Prostate gland (tissue), 2 donors: ENCODE results near the gene FAM171A2. TPM values are rescaled to one million over a fixed set of nuclear protein-coding genes. Genes with fewer than 3 reads are reported as not detected.

Experiments
- DNase-seq: peaks from one replicate; pipeline ENCODE4 v3.0.0-alpha.2; 2019; ENCODE audit warnings: low spot score
- H3K27ac ChIP-seq, 2 donors: fragments of 200-600 bp; sonication (generic); 2 replicates each; pipeline ENCODE4 v1.5.1; 2017 to 2019
- H3K27me3 ChIP-seq: fragments of 200-600 bp; sonication (generic); replicated peaks from 2 replicates; pipeline ENCODE4 v1.5.1; 2019; ENCODE audit not compliant: insufficient read depth
- H3K36me3 ChIP-seq, 2 donors: fragments of 200-600 bp; sonication (generic); 1 replicate in 1 of 2; 2 replicates in 1 of 2; pipeline versions ENCODE4 v1.5.1 to v1.8.1; 2017 to 2019
- H3K4me1 ChIP-seq: fragments of 200-600 bp; sonication (generic); replicated peaks from 2 replicates; pipeline ENCODE4 v1.5.1; 2019
- H3K4me3 ChIP-seq, 2 donors: fragments of 200-600 bp; sonication (generic); 2 replicates each; pipeline ENCODE4 v1.5.1; 2017 to 2019
- H3K9me3 ChIP-seq: fragments of 200-600 bp; sonication (generic); 2 replicates; pipeline ENCODE4 v1.5.1; 2017
- POLR2A ChIP-seq: fragments of 450-650 bp; IDR thresholded peaks from one replicate; pipeline ENCODE4 v1.6.1; 2016; ENCODE audit warnings: antibody characterized with exemption, mild to moderate bottlenecking
- POLR2AphosphoS5 ChIP-seq: sonication (generic); formaldehyde crosslinking; IDR thresholded peaks from one replicate; pipeline ENCODE4 v1.6.1; 2017; ENCODE audit warnings: antibody characterized with exemption
- WGBS: methylation state at CpG from one replicate; pipeline ENCODE4 v1.1.5; 2018; 5-methylcytosine and 5-hydroxymethylcytosine counted together
- intact Hi-C: fragments of 100-400 bp; cut with DNase I; formaldehyde crosslinking; loops from one replicate; pipeline ENCODE4 v1.14.2; 2022
- total RNA-seq, 2 donors: library from RNA; depleted of rRNA; stranded (reverse); fragments of >200 nt; gene quantifications; one replicate each; pipeline ENCODE4 v1.1.0, GENCODE V29; 2016
- TF ChIP-seq, protein P1 (sequence below), 4 experiments: fragments of 200-600 bp in 2 of 4; fragments of 450-650 bp in 2 of 4; sonication (generic) in 2 of 4; IDR thresholded peaks; 1 replicate in 3 of 4; 2 replicates in 1 of 4; pipeline ENCODE4 v1.5.1; 2016 to 2019; ENCODE audit warnings: antibody characterized with exemption in 4 of 4, mild to moderate bottlenecking in 2 of 4, moderate library complexity in 2 of 4

FAM171A2 gene
- total RNA-seq, 2 donors from 2014 or later: 1.8 to 6.1 TPM

GRCh38 chr17:44324571-44325275, 38.9 kb downstream of the FAM171A2 start, which contains the start of gene SLC25A39:
TSS of gene SLC25A39 (minus strand) at chr17:44324823. CDS start at chr17:44323562, 1,261 bp downstream.
- under 1% methylated on average over 73 of the region's 85 CpGs for WGBS
- H3K36me3 ChIP-seq: peaks cover 8 to 17% of the 10 kb centered on the region in 2 donors
- H3K4me1 ChIP-seq: peaks cover 6% of the 10 kb centered on the region
- H3K4me3 ChIP-seq: peak within 1 kb of the TSS; percentile 98 to 99
- intact Hi-C loops: loop anchor here (2.0 kb wide), 1 partner anchor 20 kb away; the partner anchor contains the start of gene GRN
- TF ChIP-seq POLR2AphosphoS5 (peak; percentile 69), POLR2A (peak; percentile 62)
- TF ChIP-seq, protein P1, sequence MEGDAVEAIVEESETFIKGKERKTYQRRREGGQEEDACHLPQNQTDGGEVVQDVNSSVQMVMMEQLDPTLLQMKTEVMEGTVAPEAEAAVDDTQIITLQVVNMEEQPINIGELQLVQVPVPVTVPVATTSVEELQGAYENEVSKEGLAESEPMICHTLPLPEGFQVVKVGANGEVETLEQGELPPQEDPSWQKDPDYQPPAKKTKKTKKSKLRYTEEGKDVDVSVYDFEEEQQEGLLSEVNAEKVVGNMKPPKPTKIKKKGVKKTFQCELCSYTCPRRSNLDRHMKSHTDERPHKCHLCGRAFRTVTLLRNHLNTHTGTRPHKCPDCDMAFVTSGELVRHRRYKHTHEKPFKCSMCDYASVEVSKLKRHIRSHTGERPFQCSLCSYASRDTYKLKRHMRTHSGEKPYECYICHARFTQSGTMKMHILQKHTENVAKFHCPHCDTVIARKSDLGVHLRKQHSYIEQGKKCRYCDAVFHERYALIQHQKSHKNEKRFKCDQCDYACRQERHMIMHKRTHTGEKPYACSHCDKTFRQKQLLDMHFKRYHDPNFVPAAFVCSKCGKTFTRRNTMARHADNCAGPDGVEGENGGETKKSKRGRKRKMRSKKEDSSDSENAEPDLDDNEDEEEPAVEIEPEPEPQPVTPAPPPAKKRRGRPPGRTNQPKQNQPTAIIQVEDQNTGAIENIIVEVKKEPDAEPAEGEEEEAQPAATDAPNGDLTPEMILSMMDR (IDR thresholded peaks at IDR 0.05): peak in 2 of 4 experiments; percentile 32 to 40
- DNase-seq: peak; percentile 92
- no peaks in the 10 kb centered on the region for H3K27me3 ChIP-seq
- H3K9me3 ChIP-seq: no peaks in the 10 kb centered on the region
- peak within 1 kb of the TSS; percentile 92 to 93 for H3K27ac ChIP-seq

DNA sequence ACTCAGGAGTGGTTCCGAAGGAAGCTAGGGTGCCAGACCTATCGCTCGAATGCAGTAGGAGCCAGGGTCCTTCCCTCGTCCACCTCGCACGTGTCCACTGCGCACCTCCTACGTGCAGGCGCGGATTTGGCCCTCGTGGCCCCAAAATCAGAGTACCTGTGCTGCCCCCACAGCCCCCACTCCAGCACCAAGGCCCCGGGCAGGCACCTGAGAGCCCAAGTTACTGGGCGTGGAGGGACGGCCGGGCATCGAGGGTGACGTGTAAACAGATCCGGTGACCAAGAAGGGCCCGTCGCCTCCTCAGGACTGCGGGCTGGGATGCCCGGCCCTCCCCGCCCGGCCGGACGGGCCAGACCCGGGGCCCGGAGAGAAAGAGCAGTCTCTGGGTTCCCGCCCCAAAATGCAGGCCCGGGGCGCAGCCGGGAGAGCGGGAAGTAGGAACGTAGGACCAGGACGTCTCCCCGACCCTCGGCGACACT, 39.5 kb downstream of the FAM171A2 start:
- Histone ChIP-seq H3K4me3 (peak overlapping the region; percentile 98 to 99), H3K27me3 (no peaks in the 10 kb centered on the region), H3K4me1 (peaks cover 6% of the 10 kb centered on the region), H3K27ac (peak overlapping the region; percentile 92 to 93), H3K36me3 (peaks cover 8 to 21% of the 10 kb centered on the region in 2 donors), H3K9me3 (no peaks in the 10 kb centered on the region)
- no peak for DNase-seq
- under 1% methylated on average over 26 of the region's 38 CpGs for WGBS
- TF ChIP-seq, protein P1 (IDR thresholded peaks at IDR 0.05): no peak
- TF ChIP-seq POLR2AphosphoS5: no peak
- TF ChIP-seq POLR2A: no peak
- intact Hi-C loops: loop anchor here (2.0 kb wide), 1 partner anchor 21 kb away; the partner anchor contains the start of gene GRN

DNA sequence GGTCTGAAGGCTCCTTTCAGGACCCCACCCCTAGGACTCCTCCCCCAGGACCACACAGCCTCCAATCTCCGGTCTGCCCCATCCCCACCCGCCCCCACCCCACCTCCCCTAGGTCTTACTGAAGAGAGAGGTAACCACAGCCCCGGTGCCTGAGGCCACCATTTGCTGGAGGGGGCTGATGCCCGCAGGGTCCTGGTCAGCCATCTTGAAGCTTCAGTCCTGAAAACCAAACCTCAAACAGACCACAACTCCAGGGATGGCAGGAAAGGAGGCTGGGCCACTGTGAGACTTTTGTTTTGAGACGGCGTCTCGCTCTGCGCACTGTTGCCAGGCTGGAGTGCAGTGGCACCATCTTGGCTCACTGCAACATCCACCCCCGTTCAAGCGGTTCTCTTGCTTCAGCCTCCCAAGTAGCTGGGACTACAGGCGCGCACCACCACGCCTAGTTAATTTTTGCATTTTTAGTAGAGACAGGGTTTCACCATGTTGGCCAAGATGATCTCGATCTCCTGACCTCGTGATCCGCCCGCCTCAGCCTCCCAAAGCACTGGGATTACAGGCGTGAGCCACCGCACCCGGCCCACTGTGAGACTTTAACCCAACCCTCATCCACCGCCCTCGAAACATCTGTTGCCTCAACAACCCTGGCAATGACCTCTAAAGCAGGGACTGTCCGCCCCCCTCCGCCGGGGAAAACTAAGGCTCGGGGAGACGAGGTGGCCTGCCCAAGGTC, 40.1 kb downstream of the FAM171A2 start:
- 67% methylated on average over 27 of the region's 27 CpGs for whole genome bisulfite sequencing
- intact Hi-C loops: loop anchor here (2.0 kb wide), 1 partner anchor 21 kb away; the partner anchor contains the start of gene GRN

GRCh38 chr17:44322236-44322895, 41.3 kb downstream of the FAM171A2 start:
- Histone ChIP-seq H3K4me1 (peaks cover 6% of the 10 kb centered on the region), H3K36me3 (peaks cover 8 to 21% of the 10 kb centered on the region in 2 donors), H3K4me3 (no peak overlapping the region), H3K27me3 (no peaks in the 10 kb centered on the region), H3K9me3 (no peaks in the 10 kb centered on the region), H3K27ac (no peak overlapping the region)
- no peak for DNase-seq
- intact Hi-C loops: no loop called here
- TF ChIP-seq POLR2AphosphoS5 (no peak), POLR2A (no peak)
- TF ChIP-seq, protein P1 (IDR thresholded peaks at IDR 0.05): no peak
- WGBS: 88% methylated on average over 11 of the region's 11 CpGs

More for the DNA sequence above, 40.1 kb downstream of the FAM171A2 start:
- peaks cover 8 to 21% of the 10 kb centered on the region in 2 donors for H3K36me3 ChIP-seq
- H3K9me3 ChIP-seq: no peaks in the 10 kb centered on the region
- H3K4me1 ChIP-seq: peaks cover 6% of the 10 kb centered on the region
- H3K4me3 ChIP-seq: peak overlapping the region; percentile 98 to 99
- TF ChIP-seq POLR2A (no peak), POLR2AphosphoS5 (no peak)
- TF ChIP-seq, protein P1 (IDR thresholded peaks at IDR 0.05): no peak
- no peak for DNase-seq
- H3K27ac ChIP-seq: no peak overlapping the region
- no peaks in the 10 kb centered on the region for H3K27me3 ChIP-seq
